GM13977 (cell line): ENCODE results near the gene CLMN.

Source experiments
- DNase-seq: peaks from one replicate; pipeline ENCODE4 v3.0.0; 2012; ENCODE audit warnings: low spot score
- CTCF ChIP-seq: IDR thresholded peaks from 2 replicates; pipeline ENCODE4 v1.5.1; 2012; ENCODE audit warnings: mild to moderate bottlenecking, control low read depth; ENCODE audit not compliant: insufficient read depth; ENCODE audit errors: extremely low read depth, missing control alignments
- in situ Hi-C: fragments of 300-500 bp; cut with MboI; formaldehyde crosslinking; loops from one replicate; pipeline ENCODE4 v1.12.0; 2022; ENCODE audit warnings: low sequenced_read_pairs, low pct_unique_long_range_greater_than_20kb, mixed read lengths, inconsistent platforms; ENCODE audit not compliant: unreplicated experiment

The CLMN gene

GRCh38 chr14:95353007-95353406 lies 33.3 kb upstream of the CLMN start:
- in situ Hi-C loops, result loop anchor here (25.0 kb wide), 1 partner anchor 666 kb away; no protein-coding TSS in a partner anchor
- DNase-seq, result no peak

GRCh38 chr14:95352481-95352880 lies 32.8 kb upstream of the CLMN start:
- no peak for TF ChIP-seq CTCF
- no peak for DNase-seq
- in situ Hi-C loops, result loop anchor here (25.0 kb wide), 1 partner anchor 665 kb away; no protein-coding TSS in a partner anchor

More at GRCh38 chr14:95353007-95353406, 33.3 kb upstream of the CLMN start:
- no peak for TF ChIP-seq CTCF

- in situ Hi-C loops, result no loop called here
- no peak for TF ChIP-seq CTCF
These were observed 29.5 kb upstream of the CLMN start for GRCh38 chr14:95349241-95349640.

GRCh38 chr14:95348395-95349080 lies 28.8 kb upstream of the CLMN start:
- no peak for DNase-seq
- in situ Hi-C loops, result no loop called here

More at GRCh38 chr14:95349241-95349640, 29.5 kb upstream of the CLMN start:
- DNase-seq, result no peak

GRCh38 chr14:95346820-95347219 lies 27.1 kb upstream of the CLMN start:
- in situ Hi-C loops, result no loop called here
- no peak for TF ChIP-seq CTCF
- DNase-seq, result no peak

More at GRCh38 chr14:95348395-95349080, 28.8 kb upstream of the CLMN start:
- TF ChIP-seq CTCF, result peak; percentile 25

GRCh38 chr14:95346266-95346665 lies 26.6 kb upstream of the CLMN start:
- no peak for DNase-seq
- in situ Hi-C loops, result no loop called here
- TF ChIP-seq CTCF, result no peak
